Heart right ventricle (tissue), 16 donors: Measurements from ENCODE around the gene GRM5. TPM values are rescaled to one million over a fixed set of nuclear protein-coding genes. Genes with fewer than 3 reads are reported as not detected.

Experiments used
- ATAC-seq, 8 donors: fragments of 200-7000 bp; cut with Tn5 transposase; one replicate each; pipeline ENCODE4 v1.9.1; 2020; ENCODE audit warnings: mild to moderate bottlenecking in 8 of 8, moderate library complexity in 8 of 8, moderate number of reproducible peaks in 1 of 8
- DNase-seq, 2 donors: peaks; one replicate each; pipeline ENCODE4 v3.0.0-alpha.2; 2020
- H3K27ac ChIP-seq, 10 donors: fragments of 200-600 bp; sonication (generic) in 2 of 10; one replicate each; pipeline versions ENCODE4 v1.5.0 to v1.8.0; 2020 to 2022; ENCODE audit warnings: mild to moderate bottlenecking in 3 of 10
- H3K27me3 ChIP-seq, 7 donors: fragments of 200-600 bp; one replicate each; pipeline ENCODE4 v1.8.0; 2021 to 2022; ENCODE audit warnings: mild to moderate bottlenecking in 2 of 7
- H3K36me3 ChIP-seq, 9 donors: fragments of 200-600 bp; sonication (generic) in 1 of 9; one replicate each; pipeline versions ENCODE4 v1.5.0 to v1.8.0; 2020 to 2022; ENCODE audit warnings: mild to moderate bottlenecking in 2 of 9
- H3K4me1 ChIP-seq, 9 donors: fragments of 200-600 bp; sonication (generic) in 1 of 9; one replicate each; pipeline versions ENCODE4 v1.5.0 to v1.8.0; 2020 to 2022; ENCODE audit warnings: mild to moderate bottlenecking in 4 of 9
- H3K4me3 ChIP-seq, 10 donors: fragments of 200-600 bp; sonication (generic) in 2 of 10; one replicate each; pipeline versions ENCODE4 v1.5.0 to v1.8.0; 2020 to 2022; ENCODE audit warnings: mild to moderate bottlenecking in 7 of 10, moderate library complexity in 2 of 10
- H3K9me3 ChIP-seq, 11 donors: fragments of 200-600 bp in 10 of 11; sonication (generic) in 2 of 11; one replicate each; pipeline versions ENCODE4 v1.5.0 to v1.8.0; 2013 to 2022; ENCODE audit warnings: mild to moderate bottlenecking in 2 of 11, control low read depth in 1 of 11, moderate library complexity in 1 of 11
- CTCF ChIP-seq, 9 donors: fragments of 200-600 bp; sonication (generic) in 2 of 9; IDR thresholded peaks; one replicate each; pipeline versions ENCODE4 v1.5.0 to v1.8.0; 2021 to 2022; ENCODE audit warnings: antibody characterized with exemption in 9 of 9, mild to moderate bottlenecking in 5 of 9, moderate library complexity in 1 of 9
- WGBS, 2 donors: extraction: QIAGEN DNeasy Blood & Tissue Kit; methylation state at CpG; one replicate each; pipeline ENCODE4 v1.1.7; 2013; ENCODE audit warnings: inconsistent platforms in 1 of 2; 5-methylcytosine and 5-hydroxymethylcytosine counted together
- intact Hi-C, 10 donors: fragments of 100-400 bp; cut with DNase I; formaldehyde crosslinking; loops; one replicate each; pipeline versions ENCODE4 v1.11.1 to v1.14.2; 2022
- polyA plus RNA-seq, 2 donors: library from polyadenylated mRNA; stranded (reverse); fragments of 200-250 nt; gene quantifications; one replicate each; pipeline ENCODE4 v1.2.3, GENCODE V29; 2013
- total RNA-seq, 10 donors: library from RNA; stranded (reverse); fragmentation: NEBNext Ultra II Directional in 3 of 10; extraction: Animal tissue kit (Norgen Biotek cat#: 25700) in 3 of 10; gene quantifications; one replicate each; pipeline versions ENCODE4 v1.2.1 to v1.2.4, GENCODE V29; 2021 to 2023
- donor health status: Arrhythmogenic right ventricular cardiomyopathy.
- donor health status: ischemic (EF 13 %, LVEDD 7.1; RV severe dilation, severe dysfunction).
- donor health status: healthy with polysubstance abuse.
- donor health status: DM: no; HTN: yes; CAD: no.
- donor health status: DM: no; HTN: no; CAD: no.
- donor health status: ischemic (EF 25% LVEDD 6.9; RV normal size, moderate dysfunction).
- donor health status: ischemic (EF 25% LVEDD 5.7; RV mildly dilated, moderate dysfunction).
- donor health status: healthy.
- donor health status: DM: yes; HTN: yes; CAD: no.
- donor health status: Ischemic cardiomyopathy.
- donor health status: ischemic (EF 35%, LVEDD 5.7; RV mildly dilated, moderate dysfunction).
- donor health status: nonischemic (EF 11% LVEDD 7.7; RV severe dilation, severe dysfunction).
- donor health status: DM: yes; HTN: yes; CAD: no.
- donor health status: PGD.
- donor health status: ischemic (EF 29% LVEDD 5.4; RV normal size, mild dysfunction).
- donor health status: nonischemic (EF 23%, LVEDD 6.1; RV moderate dilation, normal function).

Gene GRM5
- total and polyA plus RNA-seq, 12 donors, result 0.01 to 0.09 (median 0.04) TPM; not detected in 8

DNA sequence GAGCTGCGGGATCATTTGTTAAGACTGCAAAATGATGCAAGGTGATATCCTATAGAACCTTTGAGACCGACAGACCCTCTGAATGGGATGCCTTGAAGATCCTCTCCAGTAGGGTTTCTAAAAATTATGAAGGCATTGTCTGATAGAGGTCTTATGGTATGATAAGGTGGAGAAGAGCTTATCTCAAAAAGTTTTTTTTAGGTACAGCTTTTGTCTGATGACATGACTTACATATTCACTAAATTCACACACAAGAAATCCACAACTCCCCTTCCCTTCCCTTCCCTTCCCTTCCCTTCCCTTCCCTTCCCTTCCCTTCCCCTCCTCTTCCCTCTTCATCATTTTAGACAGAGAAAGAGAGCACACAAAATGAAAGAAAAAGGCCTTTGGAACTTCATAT lies 609.8 kb downstream of the GRM5 start:
- H3K36me3 ChIP-seq, result no peaks in the 10 kb centered on the region
- H3K4me3 ChIP-seq, result no peak overlapping the region
- intact Hi-C loops, result no loop called here
- H3K27ac ChIP-seq, result no peak overlapping the region
- 96% methylated on average over 2 of the region's 2 CpGs for WGBS, 2 donors
- peaks cover 0 to 10% (median 0%) of the 10 kb centered on the region in 11 donors for H3K9me3 ChIP-seq
- H3K27me3 ChIP-seq, result no peaks in the 10 kb centered on the region
- no peak for TF ChIP-seq CTCF (IDR thresholded peaks at IDR 0.05)
- DNase-seq (no peak), ATAC-seq (no peak)
- no peaks in the 10 kb centered on the region for H3K4me1 ChIP-seq

DNA sequence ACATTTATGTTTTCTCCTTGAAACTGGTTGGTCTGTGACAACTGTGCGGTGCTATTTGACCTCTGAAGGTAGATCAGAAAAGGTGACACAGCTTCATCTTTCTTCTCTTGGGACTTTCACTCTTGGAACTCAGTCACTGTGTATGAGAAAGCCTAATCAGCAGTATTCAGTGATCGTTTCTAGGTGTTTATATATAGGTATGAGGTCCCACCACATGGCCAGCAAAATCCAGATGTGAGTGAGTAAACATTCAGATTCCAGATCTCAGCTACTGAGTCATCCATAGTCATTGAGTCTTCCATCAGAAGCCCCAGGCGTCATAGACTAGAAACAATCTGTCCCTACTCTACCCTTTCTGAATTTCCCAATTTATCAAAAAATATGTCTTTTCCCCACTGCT lies 610.9 kb downstream of the GRM5 start:
- no peaks in the 10 kb centered on the region for H3K4me1 ChIP-seq
- ATAC-seq, result no peak
- no peak for TF ChIP-seq CTCF (IDR thresholded peaks at IDR 0.05)
- no peaks in the 10 kb centered on the region for H3K36me3 ChIP-seq
- 77 to 81% methylated on average over 3 of the region's 3 CpGs for WGBS, 2 donors
- intact Hi-C loops, result no loop called here
- no peak overlapping the region for H3K27ac ChIP-seq
- DNase-seq, result no peak
- H3K9me3 ChIP-seq, result peaks cover 0 to 10% (median 0%) of the 10 kb centered on the region in 11 donors
- H3K27me3 ChIP-seq, result no peaks in the 10 kb centered on the region
- no peak overlapping the region for H3K4me3 ChIP-seq

Other genes with a start within 250 kb of the GRM5 start
- gene TYR, start 111.9 kb upstream of the GRM5 start, total RNA-seq, result not detected
- not detected for gene TYR, start 111.9 kb upstream of the GRM5 start, polyA plus RNA-seq